Measurements from ENCODE around the gene STAG1.

DNA sequence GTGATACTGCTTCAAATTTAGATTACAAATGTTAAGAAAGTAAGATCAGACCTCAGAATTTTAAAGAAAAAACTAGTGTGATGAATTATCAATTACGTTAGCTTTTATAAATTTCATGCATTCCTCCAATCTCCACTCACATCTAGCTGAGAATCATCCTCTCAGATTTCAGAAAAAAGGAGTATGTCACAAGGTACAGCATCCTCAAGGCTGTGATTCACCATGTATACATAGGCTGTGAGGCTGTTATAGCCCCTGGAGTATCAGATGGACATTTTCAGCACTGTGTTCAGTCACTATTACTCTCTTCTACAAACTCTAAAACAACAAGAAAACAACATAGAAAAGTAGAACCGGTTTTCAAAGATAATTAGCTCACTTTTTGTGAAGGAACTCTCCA lies 287.7 kb downstream of the STAG1 start:
- TF ChIP-seq, protein P1, sequence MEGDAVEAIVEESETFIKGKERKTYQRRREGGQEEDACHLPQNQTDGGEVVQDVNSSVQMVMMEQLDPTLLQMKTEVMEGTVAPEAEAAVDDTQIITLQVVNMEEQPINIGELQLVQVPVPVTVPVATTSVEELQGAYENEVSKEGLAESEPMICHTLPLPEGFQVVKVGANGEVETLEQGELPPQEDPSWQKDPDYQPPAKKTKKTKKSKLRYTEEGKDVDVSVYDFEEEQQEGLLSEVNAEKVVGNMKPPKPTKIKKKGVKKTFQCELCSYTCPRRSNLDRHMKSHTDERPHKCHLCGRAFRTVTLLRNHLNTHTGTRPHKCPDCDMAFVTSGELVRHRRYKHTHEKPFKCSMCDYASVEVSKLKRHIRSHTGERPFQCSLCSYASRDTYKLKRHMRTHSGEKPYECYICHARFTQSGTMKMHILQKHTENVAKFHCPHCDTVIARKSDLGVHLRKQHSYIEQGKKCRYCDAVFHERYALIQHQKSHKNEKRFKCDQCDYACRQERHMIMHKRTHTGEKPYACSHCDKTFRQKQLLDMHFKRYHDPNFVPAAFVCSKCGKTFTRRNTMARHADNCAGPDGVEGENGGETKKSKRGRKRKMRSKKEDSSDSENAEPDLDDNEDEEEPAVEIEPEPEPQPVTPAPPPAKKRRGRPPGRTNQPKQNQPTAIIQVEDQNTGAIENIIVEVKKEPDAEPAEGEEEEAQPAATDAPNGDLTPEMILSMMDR (IDR thresholded peaks at IDR 0.05; ENCODE audit: poor library complexity) = no peak
- TF ChIP-seq EZH2 (IDR thresholded peaks at IDR 0.05; ENCODE audit: borderline replicate concordance) = no peak

All from hepatocyte (in vitro differentiated cells).